Measurements from ENCODE around the gene NME3.

Gene NME3

GRCh38 chr16:1724491-1724890, 46.9 kb downstream of the NME3 start:
- no peak for DNase-seq (ENCODE audit: low spot score)

GRCh38 chr16:1723450-1724147, 47.7 kb downstream of the NME3 start:
- DNase-seq (ENCODE audit: low spot score) = no peak

- no peak for DNase-seq (ENCODE audit: low spot score)
Measured at GRCh38 chr16:1721372-1721771, 50.0 kb downstream of the NME3 start.
